ENCODE data around the gene OSBPL3. TPM values are rescaled to one million over a fixed set of nuclear protein-coding genes. Genes with fewer than 3 reads are reported as not detected.

Gene OSBPL3
- total RNA-seq, 2 donors from 2014 or later: 3.1 to 8.2 TPM

- Histone ChIP-seq H3K27me3 (no peaks in the 10 kb centered on the region), H3K4me1 (no peaks in the 10 kb centered on the region), H3K4me3 (no peak overlapping the region), H3K9me3 (no peaks in the 10 kb centered on the region), H3K27ac (no peak overlapping the region), H3K36me3 (replicated peaks in 1 of 2; ENCODE audit: insufficient read depth in 1 of 2, low read depth in 2 of 2) (no peaks in the 10 kb centered on the region)
- WGBS, 2 donors: 54 to 66% methylated on average over 9 of the region's 9 CpGs
- no peak for DNase-seq
- ATAC-seq: no peak
- no peak for TF ChIP-seq POLR2A (IDR thresholded peaks at IDR 0.05)
- TF ChIP-seq CTCF (IDR thresholded peaks at IDR 0.05): no peak
- intact Hi-C loops (cut with DNase I): no loop called here
These were observed 212.0 kb downstream of the OSBPL3 start for GRCh38 chr7:24767878-24768569.

- H3K9me3 ChIP-seq: no peaks in the 10 kb centered on the region
- WGBS, 2 donors: 61 to 63% methylated on average over 8 of the region's 8 CpGs
These were observed 214.8 kb downstream of the OSBPL3 start for GRCh38 chr7:24764972-24765744.

GRCh38 chr7:24764011-24764410, 216.0 kb downstream of the OSBPL3 start:
- Histone ChIP-seq H3K4me3 (no peak overlapping the region), H3K9me3 (no peaks in the 10 kb centered on the region), H3K4me1 (no peaks in the 10 kb centered on the region), H3K27me3 (no peaks in the 10 kb centered on the region), H3K27ac (no peak overlapping the region), H3K36me3 (replicated peaks in 1 of 2; ENCODE audit: insufficient read depth in 1 of 2, low read depth in 2 of 2) (no peaks in the 10 kb centered on the region)
- ATAC-seq: no peak
- intact Hi-C loops (cut with DNase I): no loop called here
- no peak for TF ChIP-seq POLR2A (IDR thresholded peaks at IDR 0.05)
- TF ChIP-seq CTCF (IDR thresholded peaks at IDR 0.05): no peak
- 11 to 29% methylated on average over 1 of the region's 1 CpG for WGBS, 2 donors
- DNase-seq: no peak

More at GRCh38 chr7:24764972-24765744, 214.8 kb downstream of the OSBPL3 start:
- DNase-seq (no peak), ATAC-seq (no peak)
- H3K27ac ChIP-seq: no peak overlapping the region
- H3K27me3 ChIP-seq: no peaks in the 10 kb centered on the region
- H3K36me3 ChIP-seq (replicated peaks in 1 of 2; ENCODE audit: insufficient read depth in 1 of 2, low read depth in 2 of 2): no peaks in the 10 kb centered on the region
- no peak for TF ChIP-seq POLR2A (IDR thresholded peaks at IDR 0.05)
- no peak for TF ChIP-seq CTCF (IDR thresholded peaks at IDR 0.05)
- H3K4me3 ChIP-seq: no peak overlapping the region
- intact Hi-C loops (cut with DNase I): no loop called here
- H3K4me1 ChIP-seq: no peaks in the 10 kb centered on the region

- no peak overlapping the region for H3K4me3 ChIP-seq
- H3K27ac ChIP-seq: no peak overlapping the region
- ATAC-seq (no peak), DNase-seq (no peak)
- H3K4me1 ChIP-seq: no peaks in the 10 kb centered on the region
- TF ChIP-seq CTCF (IDR thresholded peaks at IDR 0.05) (no peak), POLR2A (IDR thresholded peaks at IDR 0.05) (no peak)
- no peaks in the 10 kb centered on the region for H3K27me3 ChIP-seq
- intact Hi-C loops (cut with DNase I): no loop called here
- H3K9me3 ChIP-seq: no peaks in the 10 kb centered on the region
- WGBS, 2 donors: 46 to 59% methylated on average over 5 of the region's 5 CpGs
- H3K36me3 ChIP-seq (replicated peaks in 1 of 2; ENCODE audit: insufficient read depth in 1 of 2, low read depth in 2 of 2): no peaks in the 10 kb centered on the region
These were observed 216.6 kb downstream of the OSBPL3 start for GRCh38 chr7:24763303-24763901.

Measured in body of pancreas (tissue), 4 donors.